ENCODE data around the gene LRMDA. TPM values are rescaled to one million over a fixed set of nuclear protein-coding genes. Genes with fewer than 3 reads are reported as not detected.

Gene LRMDA
- total and polyA plus RNA-seq, 7 donors = 1.0 to 5.7 (median 2.5) TPM

GRCh38 chr10:76297358-76297757, 865.9 kb downstream of the LRMDA start:
- TF ChIP-seq CTCF (IDR thresholded peaks at IDR 0.05) = no peak
- no peaks in the 10 kb centered on the region for H3K4me1 ChIP-seq
- intact Hi-C loops (cut with DNase I) = no loop called here

GRCh38 chr10:76297780-76298281, 866.4 kb downstream of the LRMDA start:
- H3K4me1 ChIP-seq = no peaks in the 10 kb centered on the region
- peaks cover 0 to 3% (median 0%) of the 10 kb centered on the region in 3 donors for H3K27me3 ChIP-seq (ENCODE audit: insufficient read depth in 3 of 3, low read length in 2 of 3)
- DNase-seq (no peak), ATAC-seq (no peak)
- no peak overlapping the region for H3K4me3 ChIP-seq
- intact Hi-C loops (cut with DNase I) = no loop called here
- no peaks in the 10 kb centered on the region for H3K36me3 ChIP-seq (ENCODE audit: insufficient read depth in 1 of 2, low read depth in 1 of 2)
- H3K27ac ChIP-seq = no peak overlapping the region
- 75 to 79% (median 77%) methylated on average over 10 of the region's 10 CpGs for WGBS, 3 donors
- no peak for TF ChIP-seq CTCF (IDR thresholded peaks at IDR 0.05)
- H3K9me3 ChIP-seq = no peaks in the 10 kb centered on the region

More at GRCh38 chr10:76297358-76297757, 865.9 kb downstream of the LRMDA start:
- ATAC-seq (no peak), DNase-seq (no peak)
- H3K9me3 ChIP-seq = no peaks in the 10 kb centered on the region
- H3K27ac ChIP-seq = no peak overlapping the region
- H3K36me3 ChIP-seq (ENCODE audit: insufficient read depth in 1 of 2, low read depth in 1 of 2) = no peaks in the 10 kb centered on the region
- peaks cover 0 to 3% (median 0%) of the 10 kb centered on the region in 3 donors for H3K27me3 ChIP-seq (ENCODE audit: insufficient read depth in 3 of 3, low read length in 2 of 3)
- H3K4me3 ChIP-seq = no peak overlapping the region
- WGBS, 3 donors = 76 to 81% (median 77%) methylated on average over 4 of the region's 4 CpGs

GRCh38 chr10:76298329-76298728, 866.9 kb downstream of the LRMDA start:
- Histone ChIP-seq H3K9me3 (no peaks in the 10 kb centered on the region), H3K4me1 (no peaks in the 10 kb centered on the region), H3K36me3 (ENCODE audit: insufficient read depth in 1 of 2, low read depth in 1 of 2) (no peaks in the 10 kb centered on the region), H3K27ac (no peak overlapping the region), H3K27me3 (ENCODE audit: insufficient read depth in 3 of 3, low read length in 2 of 3) (peaks cover 0 to 3% (median 0%) of the 10 kb centered on the region in 3 donors), H3K4me3 (no peak overlapping the region)
- ATAC-seq = no peak
- intact Hi-C loops (cut with DNase I) = no loop called here
- DNase-seq = no peak
- TF ChIP-seq CTCF (IDR thresholded peaks at IDR 0.05) = no peak
- 68 to 79% (median 76%) methylated on average over 3 of the region's 3 CpGs for WGBS, 3 donors

GRCh38 chr10:76299501-76299900, 868.1 kb downstream of the LRMDA start:
- DNase-seq (no peak), ATAC-seq (no peak)
- Histone ChIP-seq H3K4me1 (no peaks in the 10 kb centered on the region), H3K36me3 (ENCODE audit: insufficient read depth in 1 of 2, low read depth in 1 of 2) (no peaks in the 10 kb centered on the region), H3K27ac (no peak overlapping the region), H3K4me3 (no peak overlapping the region), H3K9me3 (no peaks in the 10 kb centered on the region), H3K27me3 (ENCODE audit: insufficient read depth in 3 of 3, low read length in 2 of 3) (peaks cover 0 to 3% (median 0%) of the 10 kb centered on the region in 3 donors)
- intact Hi-C loops (cut with DNase I) = no loop called here
- WGBS, 3 donors = 84 to 92% (median 91%) methylated on average over 4 of the region's 4 CpGs
- TF ChIP-seq CTCF (IDR thresholded peaks at IDR 0.05) = no peak

GRCh38 chr10:76301211-76301610, 869.8 kb downstream of the LRMDA start:
- intact Hi-C loops (cut with DNase I) = loop anchor here (5.0 to 10.0 kb wide), 4 partner anchors 186 to 904 kb away; no protein-coding TSS in a partner anchor
- peaks cover 0 to 3% (median 0%) of the 10 kb centered on the region in 3 donors for H3K27me3 ChIP-seq (ENCODE audit: insufficient read depth in 3 of 3, low read length in 2 of 3)
- TF ChIP-seq CTCF (IDR thresholded peaks at IDR 0.05) = no peak
- H3K9me3 ChIP-seq = no peaks in the 10 kb centered on the region
- no peak for DNase-seq
- H3K27ac ChIP-seq = no peak overlapping the region
- WGBS, 3 donors = 80 to 85% (median 84%) methylated on average over 4 of the region's 4 CpGs
- H3K36me3 ChIP-seq (ENCODE audit: insufficient read depth in 1 of 2, low read depth in 1 of 2) = no peaks in the 10 kb centered on the region
- no peak overlapping the region for H3K4me3 ChIP-seq
- ATAC-seq = no peak
- no peaks in the 10 kb centered on the region for H3K4me1 ChIP-seq
